SW 1271 (cell line): ENCODE results near the gene SENP7.
"Not testable (repeated sequence)": the region's sequence is repeated elsewhere in the genome, so short reads cannot be mapped to it uniquely, and the experiment has no call there.

Source experiments
- DNase-seq, 2 experiments: peaks; one replicate each; lab custom pipeline; 2025; lab: John Stamatoyannopoulos, UW

SENP7 gene

GRCh38 chr3:101325393-101326134 is 187.4 kb downstream of the SENP7 start:
- no peak for DNase-seq

GRCh38 chr3:101320475-101320874 is 192.5 kb downstream of the SENP7 start, which contains the start of gene IMPG2:
Gene IMPG2 (minus strand): TSS chr3:101320575. CDS start chr3:101320372, 203 bp downstream.
- DNase-seq = no peak

GRCh38 chr3:101319531-101319930 is 193.5 kb downstream of the SENP7 start:
- no peak for DNase-seq

GRCh38 chr3:101312545-101312944 is 200.5 kb downstream of the SENP7 start:
- DNase-seq = no peak

- no peak for DNase-seq
These were observed 201.3 kb downstream of the SENP7 start for GRCh38 chr3:101311676-101312075.

- no peak for DNase-seq
These were observed 202.0 kb downstream of the SENP7 start for GRCh38 chr3:101310978-101311375.

- not testable (repeated sequence) for DNase-seq
These were observed 204.8 kb downstream of the SENP7 start for GRCh38 chr3:101308147-101308772.

- no peak for DNase-seq
These were observed 209.2 kb downstream of the SENP7 start for GRCh38 chr3:101303836-101304235.

GRCh38 chr3:101303089-101303731 is 209.8 kb downstream of the SENP7 start:
- DNase-seq = no peak

- DNase-seq = no peak
These were observed 212.9 kb downstream of the SENP7 start for GRCh38 chr3:101300073-101300472.

- no peak for DNase-seq
These were observed 221.0 kb downstream of the SENP7 start for GRCh38 chr3:101292027-101292426.

- no peak for DNase-seq
These were observed 224.7 kb downstream of the SENP7 start for GRCh38 chr3:101288294-101288693.

- no peak for DNase-seq
These were observed 228.3 kb downstream of the SENP7 start for GRCh38 chr3:101284757-101285156.

GRCh38 chr3:101281521-101282030 is 231.4 kb downstream of the SENP7 start:
- no peak for DNase-seq

- no peak for DNase-seq
These were observed 233.1 kb downstream of the SENP7 start for GRCh38 chr3:101279765-101280385.

- DNase-seq = no peak
These were observed 233.8 kb downstream of the SENP7 start for GRCh38 chr3:101279162-101279561.

- DNase-seq = no peak
These were observed 234.3 kb downstream of the SENP7 start for GRCh38 chr3:101278727-101279126.
